Mammary epithelial cell (primary cell): ENCODE measurements around the gene ACAP2.
"Not testable (repeated sequence)": the region's sequence is repeated elsewhere in the genome, so short reads cannot be mapped to it uniquely, and the experiment has no call there.

Source experiments
- CTCF ChIP-seq, 2 donors: IDR thresholded peaks in 1 of 2; conservative IDR thresholded peaks in 1 of 2; 2 replicates each; pipeline ENCODE4 v1.5.1; 2011 to 2012; ENCODE audit warnings: inconsistent platforms in 2 of 2, low read length in 2 of 2, mild to moderate bottlenecking in 2 of 2, control low read depth in 1 of 2, low read depth in 1 of 2; ENCODE audit not compliant: insufficient read depth in 1 of 2; ENCODE audit errors: extremely low read depth in 1 of 2
- EZH2 ChIP-seq: IDR thresholded peaks from 2 replicates; pipeline ENCODE4 v1.6.1; 2012; ENCODE audit warnings: low read length, inconsistent platforms, borderline replicate concordance

- TF ChIP-seq EZH2; CTCF (conservative IDR thresholded peaks at IDR 0.05 in 1 of 2, IDR thresholded peaks at IDR 0.05 in 1 of 2; ENCODE audit: extremely low read depth in 1 of 2, insufficient read depth in 1 of 2, low read depth in 1 of 2, low read length in 2 of 2): not testable (repeated sequence)
Observed at GRCh38 chr3:195398460-195398859, 44.4 kb downstream of the ACAP2 start.
